ENCODE measurements around the gene LMO7. TPM values are rescaled to one million over a fixed set of nuclear protein-coding genes. Genes with fewer than 3 reads are reported as not detected.

Gene LMO7
- total RNA-seq, 3 donors from 2014 or later = 11.0 to 71.3 (median 32.8) TPM

DNA sequence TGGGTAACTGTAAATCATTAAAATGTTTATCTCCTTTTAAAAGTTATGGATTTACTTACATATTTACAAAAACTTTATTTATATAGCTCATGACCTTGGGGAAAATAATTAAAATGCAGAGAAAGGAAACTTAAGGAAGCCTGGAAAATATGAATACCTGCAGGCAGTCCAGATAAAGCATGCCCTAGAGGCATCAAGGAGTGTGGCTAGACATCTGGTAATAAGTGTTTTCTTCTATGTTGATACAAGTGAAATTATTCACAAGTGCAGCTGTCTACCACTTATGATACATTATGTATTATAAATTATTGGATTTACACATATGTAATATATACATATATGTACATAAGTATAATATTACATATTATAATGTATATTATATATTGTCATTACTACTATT lies 207.9 kb downstream of the LMO7 start:
- H3K27ac ChIP-seq = no peak overlapping the region
- no peaks in the 10 kb centered on the region for H3K4me1 ChIP-seq
- no peaks in the 10 kb centered on the region for H3K9me3 ChIP-seq
- no peaks in the 10 kb centered on the region for H3K36me3 ChIP-seq
- DNase-seq (ENCODE audit: low spot score in 2 of 2) = no peak
- intact Hi-C loops (cut with DNase I; ENCODE audit: low total_unique reads) = no loop called here
- H3K4me3 ChIP-seq = no peak overlapping the region
- H3K27me3 ChIP-seq = no peaks in the 10 kb centered on the region
- TF ChIP-seq POLR2AphosphoS5 (IDR thresholded peaks at IDR 0.05) (no peak), POLR2A (IDR thresholded peaks at IDR 0.05) (no peak), CTCF (IDR thresholded peaks at IDR 0.05) (no peak)

DNA sequence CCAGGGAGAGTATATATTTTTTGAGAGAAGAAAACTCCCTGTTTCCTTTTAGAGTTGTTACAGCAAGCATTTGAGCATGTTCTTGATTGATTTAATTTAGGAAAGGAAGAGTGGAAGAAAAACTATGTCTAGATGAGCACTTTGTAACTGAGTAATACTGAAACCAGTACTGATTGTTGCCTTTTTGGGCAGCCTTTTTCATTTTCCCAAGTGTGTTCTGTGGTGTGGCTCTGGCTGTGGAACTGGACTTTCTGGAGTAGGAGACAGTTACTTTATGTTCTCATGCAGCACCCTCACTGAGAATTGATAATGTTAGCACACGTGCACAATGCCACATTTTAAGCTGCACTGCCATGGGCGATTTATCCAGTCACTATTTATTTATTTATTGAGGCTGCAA lies 211.5 kb downstream of the LMO7 start:
- Histone ChIP-seq H3K27me3 (no peaks in the 10 kb centered on the region), H3K4me1 (no peaks in the 10 kb centered on the region), H3K4me3 (no peak overlapping the region), H3K9me3 (no peaks in the 10 kb centered on the region), H3K27ac (no peak overlapping the region), H3K36me3 (no peaks in the 10 kb centered on the region)
- DNase-seq (ENCODE audit: low spot score in 2 of 2) = no peak
- intact Hi-C loops (cut with DNase I; ENCODE audit: low total_unique reads) = no loop called here
- TF ChIP-seq POLR2A (IDR thresholded peaks at IDR 0.05) = no peak
- TF ChIP-seq CTCF (IDR thresholded peaks at IDR 0.05) = no peak
- no peak for TF ChIP-seq POLR2AphosphoS5 (IDR thresholded peaks at IDR 0.05)

DNA sequence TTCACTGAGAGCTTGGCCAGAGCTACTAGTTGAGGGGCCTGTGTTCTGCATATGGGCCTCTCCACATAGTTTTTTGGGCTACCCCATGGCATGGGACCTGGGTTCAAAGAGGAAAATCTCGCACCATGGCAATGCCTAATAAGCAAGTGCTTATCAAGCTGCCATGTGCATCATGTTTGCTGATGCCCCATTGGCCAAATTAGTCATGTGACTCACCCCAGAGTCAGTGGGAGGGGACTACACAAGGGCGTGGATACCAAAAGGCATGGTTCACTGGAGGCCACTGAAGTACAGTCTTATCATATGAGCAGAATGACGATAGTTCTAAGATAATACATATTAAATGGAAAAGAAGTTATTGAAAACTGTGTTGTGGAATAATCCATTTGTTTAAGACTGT lies 214.8 kb downstream of the LMO7 start:
- H3K9me3 ChIP-seq = no peaks in the 10 kb centered on the region
- H3K36me3 ChIP-seq = no peaks in the 10 kb centered on the region
- no peak overlapping the region for H3K27ac ChIP-seq
- TF ChIP-seq POLR2A (IDR thresholded peaks at IDR 0.05) (no peak), CTCF (IDR thresholded peaks at IDR 0.05) (no peak), POLR2AphosphoS5 (IDR thresholded peaks at IDR 0.05) (no peak)
- no peak for DNase-seq (ENCODE audit: low spot score in 2 of 2)
- H3K4me3 ChIP-seq = no peak overlapping the region
- H3K27me3 ChIP-seq = no peaks in the 10 kb centered on the region
- intact Hi-C loops (cut with DNase I; ENCODE audit: low total_unique reads) = no loop called here
- H3K4me1 ChIP-seq = no peaks in the 10 kb centered on the region

DNA sequence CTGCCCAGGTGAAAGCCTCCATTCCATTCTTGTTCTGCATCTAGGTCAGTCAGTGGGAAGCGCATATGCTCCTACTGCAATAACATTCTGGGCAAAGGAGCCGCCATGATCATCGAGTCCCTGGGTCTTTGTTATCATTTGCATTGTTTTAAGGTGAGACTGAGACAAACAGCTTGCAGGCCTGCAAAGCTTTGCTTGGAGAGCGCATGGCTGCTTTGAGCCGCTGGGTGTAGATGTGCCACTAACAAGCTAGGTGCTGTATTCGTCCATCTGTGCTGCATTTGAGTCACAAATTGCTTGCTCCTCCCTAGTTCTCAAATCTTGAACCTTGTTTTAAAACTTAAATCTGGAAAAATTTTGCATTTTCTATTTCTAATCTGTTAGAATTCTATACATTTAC lies 219.1 kb downstream of the LMO7 start:
- DNase-seq (ENCODE audit: low spot score in 2 of 2) = no peak
- Histone ChIP-seq H3K27ac (no peak overlapping the region), H3K27me3 (no peaks in the 10 kb centered on the region), H3K4me1 (no peaks in the 10 kb centered on the region), H3K9me3 (no peaks in the 10 kb centered on the region), H3K36me3 (no peaks in the 10 kb centered on the region), H3K4me3 (no peak overlapping the region)
- TF ChIP-seq CTCF (IDR thresholded peaks at IDR 0.05) = no peak
- TF ChIP-seq POLR2AphosphoS5 (IDR thresholded peaks at IDR 0.05) = no peak
- no peak for TF ChIP-seq POLR2A (IDR thresholded peaks at IDR 0.05)
- intact Hi-C loops (cut with DNase I; ENCODE audit: low total_unique reads) = no loop called here

GRCh38 chr13:75855847-75856246 lies 219.7 kb downstream of the LMO7 start:
- no peak for TF ChIP-seq POLR2A (IDR thresholded peaks at IDR 0.05)
- no peak for TF ChIP-seq POLR2AphosphoS5 (IDR thresholded peaks at IDR 0.05)
- TF ChIP-seq CTCF (IDR thresholded peaks at IDR 0.05) = no peak
- Histone ChIP-seq H3K36me3 (no peaks in the 10 kb centered on the region), H3K9me3 (no peaks in the 10 kb centered on the region)

More at GRCh38 chr13:75855847-75856246, 219.7 kb downstream of the LMO7 start:
- H3K4me3 ChIP-seq = no peak overlapping the region
- DNase-seq (ENCODE audit: low spot score in 2 of 2) = no peak
- H3K27me3 ChIP-seq = no peaks in the 10 kb centered on the region
- H3K27ac ChIP-seq = no peak overlapping the region
- no peaks in the 10 kb centered on the region for H3K4me1 ChIP-seq
- intact Hi-C loops (cut with DNase I; ENCODE audit: low total_unique reads) = no loop called here

Measured in breast epithelium (tissue), 4 donors.